ENCODE data around the gene BIK.
A peak's percentile ranks its signal among the peaks of the same experiment; 100 is the strongest.

Gene BIK

DNA sequence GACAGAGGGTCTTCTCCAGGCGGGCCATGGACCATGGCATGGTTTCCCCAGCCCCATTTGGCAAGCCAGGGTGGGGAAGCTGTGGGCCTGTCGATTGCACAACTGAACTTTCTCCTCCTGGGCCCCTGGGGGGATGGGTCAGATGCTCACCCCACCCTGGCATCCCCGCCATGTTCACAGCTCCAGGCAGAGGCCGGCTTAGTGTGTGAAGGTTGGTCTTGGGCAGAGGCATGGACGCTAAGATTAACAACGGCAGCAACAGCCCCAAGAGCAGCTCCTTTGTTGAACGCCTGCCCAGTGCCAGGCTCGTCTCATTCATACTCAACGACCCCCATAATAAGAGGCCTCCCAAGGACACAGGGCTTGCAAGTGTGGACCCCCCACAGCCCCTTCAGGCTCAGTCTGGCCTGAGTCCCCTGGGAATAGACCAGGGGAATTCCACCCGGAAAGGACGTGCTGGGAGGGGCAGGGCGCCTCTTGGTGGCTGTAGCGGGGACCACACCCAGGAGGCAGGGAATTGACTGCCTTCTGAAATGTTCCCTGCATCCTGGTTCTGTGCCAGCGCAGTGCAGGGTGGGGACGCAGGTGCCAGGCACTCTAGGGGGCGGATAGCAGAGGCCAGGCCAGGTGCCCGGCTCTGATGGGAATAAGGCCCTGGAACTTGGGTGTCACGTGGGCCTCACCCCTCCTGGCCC, 49.1 kb downstream of the BIK start:
- FAIRE-seq: no peak
- DNase-seq (ENCODE audit: low spot score): peak; percentile 25

GRCh38 chr22:43160497-43161126, 50.1 kb downstream of the BIK start:
- DNase-seq (ENCODE audit: low spot score) (no peak), FAIRE-seq (no peak)

- DNase-seq (ENCODE audit: low spot score): no peak
- FAIRE-seq: no peak
Observed at GRCh38 chr22:43162412-43163150, 52.0 kb downstream of the BIK start.

DNA sequence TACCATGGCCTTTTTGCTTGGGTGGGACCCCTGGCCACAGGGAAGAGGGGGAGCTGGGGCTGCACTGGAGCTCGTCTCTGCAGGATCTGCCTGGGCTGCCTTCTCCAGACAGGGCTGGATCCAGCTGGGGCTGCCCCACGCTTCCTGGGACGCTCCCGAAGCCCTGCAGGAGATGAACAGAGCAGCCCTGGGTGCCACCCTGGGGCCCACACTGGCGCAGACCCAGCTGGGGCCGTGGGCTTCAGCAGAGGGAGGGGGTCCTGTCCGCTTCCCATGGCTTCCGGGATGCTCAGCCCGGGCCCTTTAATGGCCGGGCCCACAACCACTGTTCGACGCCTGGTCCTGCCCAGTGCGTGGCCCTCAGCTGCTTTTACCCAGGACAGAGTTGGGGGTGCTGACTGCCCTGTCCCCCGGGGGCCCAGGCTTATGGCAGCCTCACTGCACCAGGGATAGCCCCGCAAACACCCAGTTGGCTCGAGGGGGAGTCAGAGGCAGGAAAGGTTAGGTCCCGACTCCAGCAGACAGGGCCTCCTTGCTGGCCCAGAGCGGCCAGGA, 52.8 kb downstream of the BIK start:
- DNase-seq (ENCODE audit: low spot score) (no peak), FAIRE-seq (no peak)

DNA sequence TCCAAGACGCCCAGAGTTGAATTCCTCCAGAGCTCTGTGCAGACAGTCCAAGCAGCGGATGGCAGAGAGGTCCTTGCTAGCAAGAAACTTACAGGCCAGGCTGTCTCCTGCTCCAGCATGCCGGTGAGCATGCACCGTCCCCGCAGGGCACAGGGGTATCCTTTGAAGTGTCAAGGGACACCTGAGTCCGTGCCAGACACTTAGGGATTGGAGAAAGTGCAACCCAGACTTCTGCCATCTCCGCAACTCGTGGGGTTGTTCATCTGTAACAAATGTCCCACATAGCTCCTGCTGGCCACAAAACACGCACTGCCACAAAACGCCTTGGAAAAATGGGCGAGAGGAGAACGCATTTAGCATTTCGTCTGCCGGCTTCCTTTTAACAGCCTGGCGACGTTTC, 54.1 kb downstream of the BIK start:
- no peak for FAIRE-seq
- no peak for DNase-seq (ENCODE audit: low spot score)

DNA sequence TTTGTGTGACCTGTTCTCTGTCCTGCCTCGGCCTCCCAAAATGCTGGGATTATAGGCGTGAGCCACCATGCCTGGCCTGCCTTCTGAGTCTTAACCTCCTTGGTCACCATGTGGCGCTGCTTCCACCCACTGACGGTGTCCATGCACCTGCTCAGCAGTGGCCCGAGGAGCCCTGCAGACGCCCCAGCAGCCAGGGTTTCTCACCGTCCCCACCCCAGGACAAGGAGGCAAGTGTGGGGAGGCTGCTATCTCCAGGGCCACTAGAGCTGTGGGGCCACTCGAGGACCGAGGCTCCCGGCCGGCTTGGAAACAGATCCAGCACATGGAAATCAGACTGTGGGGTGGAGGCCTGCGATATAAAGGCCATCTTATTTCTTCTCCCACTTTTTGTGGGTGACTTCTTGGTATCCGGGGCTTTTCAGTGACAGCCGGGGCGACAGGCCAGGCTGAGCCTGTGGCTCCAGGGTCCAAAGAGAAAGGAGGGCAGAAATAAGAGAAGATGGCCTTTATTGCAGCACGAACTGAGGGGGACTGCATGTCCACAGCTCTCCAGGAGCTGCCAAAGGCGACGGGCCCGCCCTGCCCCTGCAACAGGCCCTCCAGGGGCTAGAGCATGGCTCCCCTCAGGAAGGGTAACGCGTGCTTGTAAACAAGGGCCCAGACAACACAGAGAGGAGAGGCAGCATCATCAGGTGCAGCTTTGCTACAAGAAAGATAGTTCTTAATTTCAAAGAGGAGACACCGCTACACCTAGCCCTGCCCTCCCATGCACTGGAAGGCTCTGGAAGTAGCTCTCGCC, 55.8 kb downstream of the BIK start:
- DNase-seq (ENCODE audit: low spot score) (no peak), FAIRE-seq (no peak)

GRCh38 chr22:43167001-43167589, 56.5 kb downstream of the BIK start:
- no peak for FAIRE-seq
- no peak for DNase-seq (ENCODE audit: low spot score)

DNA sequence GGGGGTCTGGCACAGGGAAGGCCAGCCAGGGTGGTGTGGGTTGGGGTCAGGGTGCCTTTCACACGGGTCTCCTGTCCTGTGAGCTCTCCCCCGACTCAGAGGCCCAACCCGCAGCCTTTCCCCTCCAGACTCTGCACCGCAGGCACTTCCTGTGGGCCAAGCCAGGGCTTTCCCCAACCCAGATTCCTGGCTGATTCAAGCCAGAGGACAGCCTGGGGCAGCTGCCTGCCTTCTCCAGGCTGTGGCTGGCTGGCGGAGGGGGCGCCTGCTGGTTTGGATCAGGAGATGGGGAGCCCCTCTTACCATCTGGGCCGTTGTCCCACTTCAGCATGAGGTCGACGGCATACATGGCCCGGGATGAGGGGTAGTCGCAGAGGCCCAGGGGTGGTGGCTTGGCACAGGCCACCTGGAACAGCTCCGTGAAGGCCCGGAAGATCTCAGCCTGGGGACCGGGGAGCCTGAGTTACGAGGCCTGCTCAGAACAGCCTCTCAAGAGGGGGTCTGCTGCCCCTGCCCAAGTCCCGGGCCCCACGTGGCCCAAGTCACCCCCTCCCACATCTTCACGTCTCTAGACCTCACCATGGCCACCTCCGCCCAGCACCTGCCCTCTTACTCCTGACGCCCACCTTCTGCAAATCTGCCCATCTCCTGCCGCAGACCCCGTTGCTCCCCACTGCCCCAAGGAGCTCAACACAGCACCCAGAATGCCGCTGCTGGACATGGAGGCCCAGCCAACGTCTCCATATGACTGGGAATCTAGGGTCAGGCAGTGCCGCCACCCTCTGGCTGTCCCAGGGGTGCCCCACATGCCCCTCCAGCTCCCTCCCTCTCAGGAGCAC, 58.1 kb downstream of the BIK start:
- no peak for FAIRE-seq
- no peak for DNase-seq (ENCODE audit: low spot score)

DNA sequence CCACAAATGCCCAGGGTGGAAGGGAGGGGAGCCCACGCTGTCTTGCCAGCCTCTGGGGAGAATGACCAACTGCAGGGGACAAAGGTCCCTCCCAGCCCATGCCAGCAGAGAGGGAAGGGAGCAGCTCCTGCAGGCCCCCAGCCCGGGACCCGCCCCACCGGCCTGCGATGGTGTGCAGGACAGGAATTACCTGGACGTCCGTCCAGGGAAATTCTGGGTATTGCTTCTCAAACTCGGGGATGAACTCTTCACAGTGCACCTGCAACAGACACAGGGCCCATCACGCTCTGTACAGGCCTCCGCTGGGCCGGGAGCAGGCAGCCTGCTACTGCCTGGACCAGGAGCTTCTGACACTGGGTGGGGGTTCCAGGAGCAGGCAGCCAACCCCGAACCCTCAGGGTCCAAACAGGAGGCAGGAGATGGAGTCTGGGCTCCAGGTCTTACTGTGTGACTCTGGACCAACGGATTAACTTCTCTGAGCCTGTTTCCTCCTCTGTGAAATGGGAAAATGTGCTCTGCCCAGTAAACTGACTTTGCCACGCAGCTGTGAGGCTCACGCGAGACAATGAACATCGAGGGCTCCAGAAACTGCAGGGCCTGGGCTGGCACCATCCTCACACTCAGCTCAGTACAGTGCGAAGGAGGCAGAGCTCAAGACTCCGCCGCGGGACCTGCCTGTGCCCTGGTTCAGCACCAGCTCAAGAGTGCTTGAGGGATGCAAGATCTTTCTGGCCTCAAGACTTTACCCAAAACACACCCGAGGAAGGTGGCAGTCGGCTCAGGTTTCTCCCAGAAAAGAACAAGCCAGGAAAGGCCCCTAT, 59.0 kb downstream of the BIK start:
- no peak for DNase-seq (ENCODE audit: low spot score)
- no peak for FAIRE-seq

DNA sequence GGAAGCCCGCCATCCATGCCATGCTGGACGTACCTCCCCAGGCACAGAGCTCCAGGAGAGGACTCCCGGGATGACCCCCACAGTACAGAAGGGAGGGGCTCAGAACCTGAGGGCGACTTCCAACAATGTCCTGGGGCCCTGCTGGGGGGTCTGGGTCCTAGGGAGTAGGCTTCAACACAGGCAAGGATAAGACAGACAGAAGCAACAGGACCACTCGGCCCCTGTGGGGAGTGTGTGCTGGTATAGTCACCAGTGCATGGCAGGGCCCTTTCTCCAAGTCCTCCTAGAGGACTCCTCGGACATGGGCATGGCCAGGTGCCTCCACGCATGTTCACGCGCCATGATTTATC, 59.6 kb downstream of the BIK start:
- DNase-seq (ENCODE audit: low spot score) (no peak), FAIRE-seq (no peak)

DNA sequence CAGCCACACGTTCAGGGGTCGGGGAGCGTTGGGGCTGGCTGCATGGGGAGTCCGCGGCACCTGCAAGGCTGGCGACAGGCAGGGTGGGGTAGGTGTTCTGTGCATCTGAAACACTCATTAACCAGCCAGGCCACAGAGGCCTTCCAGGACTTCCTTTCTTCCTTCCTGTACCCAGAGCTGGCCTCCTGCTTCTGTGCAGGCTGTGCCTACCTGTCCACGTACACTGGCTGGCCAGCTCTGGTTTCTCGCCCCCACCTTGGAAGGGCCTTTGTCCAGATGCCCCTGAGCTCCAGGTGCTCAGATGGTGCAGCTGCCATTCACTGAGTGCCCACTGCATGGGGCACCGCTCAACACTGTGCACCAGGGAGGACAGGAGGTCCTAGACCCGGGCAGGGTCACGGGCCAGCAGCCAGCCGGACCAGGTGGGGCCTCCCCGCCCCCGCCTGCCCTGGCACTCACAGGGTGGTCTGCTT, 60.5 kb downstream of the BIK start:
- FAIRE-seq: no peak
- no peak for DNase-seq (ENCODE audit: low spot score)

DNA sequence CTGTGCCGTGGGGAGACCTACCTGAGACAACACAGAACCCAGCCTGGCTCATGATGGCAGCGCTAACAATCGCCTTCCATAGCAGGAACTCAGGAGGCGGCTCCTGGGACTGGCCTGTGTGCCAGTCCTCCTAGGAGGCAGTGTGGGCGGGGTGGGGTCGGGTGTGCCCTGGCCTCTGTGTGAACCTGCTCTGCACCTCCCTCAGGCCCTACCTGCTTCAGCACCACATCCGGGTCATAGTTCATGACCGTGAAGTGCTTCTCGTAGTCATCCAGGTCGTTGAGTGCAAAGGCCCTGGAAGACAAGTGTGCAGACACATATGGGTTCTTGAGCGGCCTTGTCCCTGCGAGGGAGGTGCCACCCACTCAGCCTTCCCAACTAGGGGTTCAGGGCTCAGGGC, 61.1 kb downstream of the BIK start:
- FAIRE-seq (no peak), DNase-seq (ENCODE audit: low spot score) (no peak)

- FAIRE-seq (no peak), DNase-seq (ENCODE audit: low spot score) (no peak)
Observed at GRCh38 chr22:43172191-43172590, 61.6 kb downstream of the BIK start.

GRCh38 chr22:43173566-43173965, 63.0 kb downstream of the BIK start:
- no peak for FAIRE-seq
- no peak for DNase-seq (ENCODE audit: low spot score)

DNA sequence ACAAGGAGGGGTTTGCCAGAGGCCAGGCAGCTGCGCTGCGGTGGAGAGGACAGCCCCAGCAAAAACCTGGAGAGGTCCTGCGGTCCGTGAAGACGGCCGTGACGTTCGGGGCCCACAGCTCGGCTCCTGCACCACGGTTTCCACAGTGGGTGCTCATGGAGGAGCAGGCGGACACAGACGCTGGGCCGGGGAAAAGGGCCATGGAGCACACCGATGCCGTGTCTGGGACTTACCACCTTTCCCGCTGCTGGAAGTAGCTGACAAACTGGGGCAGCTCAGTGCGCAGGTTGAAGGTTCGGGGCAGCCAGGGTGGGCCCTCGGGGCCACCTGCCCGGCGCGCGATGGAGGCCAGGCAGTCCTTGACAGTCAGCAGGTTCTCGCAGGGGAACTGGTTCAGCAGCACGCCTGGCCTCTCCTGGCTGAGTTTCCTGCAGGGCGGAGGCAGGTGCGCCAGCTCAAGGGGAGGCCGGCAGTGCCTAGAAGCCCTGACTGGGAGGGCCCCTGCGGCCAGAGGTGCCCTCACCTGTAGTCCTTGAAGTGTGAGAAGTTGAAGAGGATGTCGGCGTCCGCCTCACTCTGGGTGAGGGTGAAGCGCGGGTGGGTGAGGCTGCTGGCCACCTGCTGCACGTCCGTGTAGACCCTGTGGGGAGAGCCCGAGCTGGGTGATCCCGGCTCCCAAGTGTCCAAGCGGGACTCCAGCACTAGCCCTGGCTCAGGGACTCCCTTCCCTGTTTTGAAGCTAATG, 63.6 kb downstream of the BIK start:
- no peak for DNase-seq (ENCODE audit: low spot score)
- FAIRE-seq: no peak

GRCh38 chr22:43174941-43175531, 64.5 kb downstream of the BIK start:
- FAIRE-seq (peak; percentile 20), DNase-seq (ENCODE audit: low spot score) (no peak)

DNA sequence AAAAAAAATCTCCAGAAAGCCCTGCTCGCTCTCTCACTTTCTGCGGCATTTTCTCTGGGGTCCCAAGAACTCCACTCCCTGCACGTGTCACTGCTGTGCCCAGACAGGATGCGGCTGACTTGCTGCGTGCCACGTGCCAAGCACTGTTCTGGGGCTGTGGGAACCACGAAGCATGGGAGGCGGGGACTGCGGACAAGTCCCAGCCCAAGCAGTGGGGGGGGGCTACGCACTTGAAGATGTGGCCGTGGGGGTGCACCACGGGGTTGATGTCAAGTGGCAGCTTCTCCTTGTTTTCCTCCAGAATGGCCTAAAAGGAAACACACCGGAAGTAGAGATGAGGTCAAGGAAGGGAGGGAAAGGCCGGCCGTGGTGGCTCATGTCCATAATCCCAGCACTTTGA, 65.5 kb downstream of the BIK start:
- no peak for FAIRE-seq

GRCh38 chr22:43177479-43177878, 66.9 kb downstream of the BIK start:
- no peak for DNase-seq (ENCODE audit: low spot score)
- no peak for FAIRE-seq

More for the DNA sequence above, 65.5 kb downstream of the BIK start:
- no peak for DNase-seq (ENCODE audit: low spot score)
